Suprapubic skin (tissue), 4 donors: ENCODE measurements around the gene ZSCAN18.

Experiments
- EP300 ChIP-seq: sonication (generic); formaldehyde crosslinking; IDR thresholded peaks from one replicate; pipeline ENCODE4 v1.6.1; 2017; ENCODE audit warnings: antibody characterized with exemption
- POLR2A ChIP-seq, 2 donors: fragments of 450-650 bp; IDR thresholded peaks; one replicate each; pipeline ENCODE4 v1.6.1; 2017; ENCODE audit warnings: antibody characterized with exemption in 2 of 2, mild to moderate bottlenecking in 2 of 2, moderate library complexity in 2 of 2
- POLR2AphosphoS5 ChIP-seq, 3 donors: sonication (generic); formaldehyde crosslinking; IDR thresholded peaks; one replicate each; pipeline ENCODE4 v1.6.1; 2017; ENCODE audit warnings: antibody characterized with exemption in 3 of 3
- TF ChIP-seq, protein P1 (sequence below), 2 donors: fragments of 200-600 bp in 1 of 2; fragments of 450-650 bp in 1 of 2; sonication (generic) in 1 of 2; IDR thresholded peaks; one replicate each; pipeline ENCODE4 v1.5.1; 2016 to 2019; ENCODE audit warnings: antibody characterized with exemption in 2 of 2, mild to moderate bottlenecking in 1 of 2, moderate library complexity in 1 of 2

DNA sequence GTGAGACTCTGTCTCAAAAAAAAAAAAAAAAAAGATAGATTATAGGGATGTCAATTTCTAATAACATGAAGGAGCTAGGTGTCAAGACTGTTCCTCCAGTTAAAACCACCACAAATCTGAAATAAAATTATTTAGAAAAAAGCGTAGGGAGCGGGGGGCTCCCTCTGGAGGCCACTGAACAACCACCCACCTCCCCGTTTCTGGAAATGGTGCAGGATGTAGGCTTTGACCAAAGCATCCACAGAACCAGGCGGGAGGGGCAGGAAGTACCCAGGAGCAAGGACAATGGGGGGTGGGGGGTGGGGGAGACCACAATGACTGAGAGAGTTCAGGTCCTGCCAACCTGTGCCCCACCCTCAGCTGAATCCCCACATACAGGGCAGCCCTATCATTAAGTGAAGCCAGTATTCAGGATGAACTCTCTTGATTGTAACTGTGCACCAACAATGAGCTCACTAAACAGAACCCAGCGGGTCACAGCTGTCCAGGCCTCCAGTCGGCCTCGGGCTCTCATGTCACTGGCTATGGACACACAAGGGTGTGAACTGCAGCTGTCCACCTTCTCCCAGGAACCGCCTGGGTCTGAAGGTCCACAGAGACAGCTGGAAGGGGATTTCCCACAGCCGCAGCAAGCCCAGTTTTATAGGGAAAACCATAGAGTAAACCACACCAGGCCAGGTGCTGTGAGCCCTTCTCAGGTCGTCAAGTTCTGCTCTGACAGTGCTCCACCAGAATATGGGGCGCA lies 6.6 kb downstream of the ZSCAN18 start:
- TF ChIP-seq, protein P1, sequence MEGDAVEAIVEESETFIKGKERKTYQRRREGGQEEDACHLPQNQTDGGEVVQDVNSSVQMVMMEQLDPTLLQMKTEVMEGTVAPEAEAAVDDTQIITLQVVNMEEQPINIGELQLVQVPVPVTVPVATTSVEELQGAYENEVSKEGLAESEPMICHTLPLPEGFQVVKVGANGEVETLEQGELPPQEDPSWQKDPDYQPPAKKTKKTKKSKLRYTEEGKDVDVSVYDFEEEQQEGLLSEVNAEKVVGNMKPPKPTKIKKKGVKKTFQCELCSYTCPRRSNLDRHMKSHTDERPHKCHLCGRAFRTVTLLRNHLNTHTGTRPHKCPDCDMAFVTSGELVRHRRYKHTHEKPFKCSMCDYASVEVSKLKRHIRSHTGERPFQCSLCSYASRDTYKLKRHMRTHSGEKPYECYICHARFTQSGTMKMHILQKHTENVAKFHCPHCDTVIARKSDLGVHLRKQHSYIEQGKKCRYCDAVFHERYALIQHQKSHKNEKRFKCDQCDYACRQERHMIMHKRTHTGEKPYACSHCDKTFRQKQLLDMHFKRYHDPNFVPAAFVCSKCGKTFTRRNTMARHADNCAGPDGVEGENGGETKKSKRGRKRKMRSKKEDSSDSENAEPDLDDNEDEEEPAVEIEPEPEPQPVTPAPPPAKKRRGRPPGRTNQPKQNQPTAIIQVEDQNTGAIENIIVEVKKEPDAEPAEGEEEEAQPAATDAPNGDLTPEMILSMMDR (IDR thresholded peaks at IDR 0.05) = no peak
- TF ChIP-seq POLR2AphosphoS5 (IDR thresholded peaks at IDR 0.05) (no peak), POLR2A (IDR thresholded peaks at IDR 0.05) (no peak), EP300 (no peak)
